ENCODE data around the gene TTC32. TPM values are rescaled to one million over a fixed set of nuclear protein-coding genes. Genes with fewer than 3 reads are reported as not detected.
"Not testable (repeated sequence)": the region's sequence is repeated elsewhere in the genome, so short reads cannot be mapped to it uniquely, and the experiment has no call there.

Gene TTC32
- total and polyA plus RNA-seq, 7 donors, result 3.7 to 22.1 (median 6.8) TPM

DNA sequence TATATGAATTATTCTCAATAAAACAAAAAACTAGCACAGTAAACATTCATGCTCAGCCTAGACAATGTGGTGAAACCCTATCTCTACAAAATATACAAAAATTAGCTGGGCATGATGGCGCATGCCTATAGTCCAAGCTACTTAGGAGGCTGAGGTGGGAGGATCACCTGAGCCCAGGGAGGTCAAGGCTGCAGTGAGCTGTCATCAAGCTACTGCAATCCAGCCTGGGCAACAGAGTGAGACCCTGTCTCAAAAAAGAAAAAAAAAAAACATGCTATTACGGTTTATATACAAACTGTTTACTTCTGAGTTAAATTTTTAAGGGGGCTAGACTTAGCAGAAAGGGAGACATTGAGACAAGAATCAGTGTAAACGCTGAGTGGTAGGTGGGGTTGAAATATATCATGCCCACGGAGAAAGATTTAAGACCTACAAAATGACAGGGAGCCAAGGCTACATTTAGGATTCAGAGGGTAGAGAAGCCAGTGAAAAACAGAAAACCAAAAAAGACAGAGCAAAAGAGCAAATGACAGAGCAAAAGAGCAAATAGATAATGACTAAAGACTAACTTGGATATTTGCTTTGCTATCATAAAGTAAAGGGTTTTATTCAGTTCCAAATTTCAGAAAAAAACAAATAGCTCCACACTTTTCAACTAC, 7.5 kb downstream of the TTC32 start:
- TF ChIP-seq, protein P1, sequence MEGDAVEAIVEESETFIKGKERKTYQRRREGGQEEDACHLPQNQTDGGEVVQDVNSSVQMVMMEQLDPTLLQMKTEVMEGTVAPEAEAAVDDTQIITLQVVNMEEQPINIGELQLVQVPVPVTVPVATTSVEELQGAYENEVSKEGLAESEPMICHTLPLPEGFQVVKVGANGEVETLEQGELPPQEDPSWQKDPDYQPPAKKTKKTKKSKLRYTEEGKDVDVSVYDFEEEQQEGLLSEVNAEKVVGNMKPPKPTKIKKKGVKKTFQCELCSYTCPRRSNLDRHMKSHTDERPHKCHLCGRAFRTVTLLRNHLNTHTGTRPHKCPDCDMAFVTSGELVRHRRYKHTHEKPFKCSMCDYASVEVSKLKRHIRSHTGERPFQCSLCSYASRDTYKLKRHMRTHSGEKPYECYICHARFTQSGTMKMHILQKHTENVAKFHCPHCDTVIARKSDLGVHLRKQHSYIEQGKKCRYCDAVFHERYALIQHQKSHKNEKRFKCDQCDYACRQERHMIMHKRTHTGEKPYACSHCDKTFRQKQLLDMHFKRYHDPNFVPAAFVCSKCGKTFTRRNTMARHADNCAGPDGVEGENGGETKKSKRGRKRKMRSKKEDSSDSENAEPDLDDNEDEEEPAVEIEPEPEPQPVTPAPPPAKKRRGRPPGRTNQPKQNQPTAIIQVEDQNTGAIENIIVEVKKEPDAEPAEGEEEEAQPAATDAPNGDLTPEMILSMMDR (IDR thresholded peaks at IDR 0.05), result no peak
- no peak overlapping the region for H3K27ac ChIP-seq
- WGBS, 3 donors, result 82 to 90% (median 86%) methylated on average over 4 of the region's 4 CpGs
- H3K27me3 ChIP-seq (ENCODE audit: insufficient read depth in 3 of 3, low read length in 2 of 3), result no peaks in the 10 kb centered on the region
- H3K4me3 ChIP-seq, result no peak overlapping the region
- DNase-seq (no peak), ATAC-seq (no peak)
- H3K4me1 ChIP-seq, result peaks cover 30% of the 10 kb centered on the region
- H3K9me3 ChIP-seq, result no peaks in the 10 kb centered on the region
- H3K36me3 ChIP-seq (ENCODE audit: insufficient read depth in 1 of 2, low read depth in 1 of 2), result no peaks in the 10 kb centered on the region
- intact Hi-C loops (cut with DNase I), result no loop called here

DNA sequence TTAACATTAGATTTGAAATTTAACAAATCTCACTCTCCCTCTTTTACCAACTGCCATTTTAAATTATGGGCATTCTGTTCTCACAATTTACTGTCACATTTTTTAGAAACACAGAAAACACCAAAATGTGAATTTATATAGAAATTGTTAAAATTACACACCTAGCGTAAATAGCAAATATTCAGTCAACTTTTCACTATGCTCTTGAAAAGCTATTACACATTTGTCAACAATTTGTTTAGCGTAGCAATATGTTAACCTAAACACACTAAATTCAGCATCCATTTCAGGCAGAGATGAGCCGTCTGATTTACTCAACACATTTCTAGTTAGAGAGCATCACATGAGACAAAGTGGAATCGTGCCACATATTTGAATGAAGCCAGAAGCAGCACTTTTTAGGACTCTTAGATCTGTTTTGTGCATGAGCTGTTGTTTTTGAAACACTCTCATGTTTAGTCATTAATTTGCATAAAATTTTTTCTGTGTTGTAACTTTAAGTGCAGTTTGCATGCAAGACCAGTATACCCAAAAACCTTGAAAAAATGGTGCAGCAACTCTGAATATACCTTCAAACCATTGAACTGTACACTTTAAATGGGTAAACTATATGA, 8.2 kb downstream of the TTC32 start:
- WGBS, 3 donors, result 81 to 92% (median 83%) methylated on average over 4 of the region's 4 CpGs
- Histone ChIP-seq H3K36me3 (ENCODE audit: insufficient read depth in 1 of 2, low read depth in 1 of 2) (no peaks in the 10 kb centered on the region), H3K27ac (no peak overlapping the region), H3K9me3 (no peaks in the 10 kb centered on the region), H3K4me1 (peaks cover 24% of the 10 kb centered on the region), H3K4me3 (no peak overlapping the region), H3K27me3 (ENCODE audit: insufficient read depth in 3 of 3, low read length in 2 of 3) (no peaks in the 10 kb centered on the region)
- DNase-seq (no peak), ATAC-seq (no peak)
- TF ChIP-seq, protein P1 (IDR thresholded peaks at IDR 0.05), result no peak
- intact Hi-C loops (cut with DNase I), result no loop called here

DNA sequence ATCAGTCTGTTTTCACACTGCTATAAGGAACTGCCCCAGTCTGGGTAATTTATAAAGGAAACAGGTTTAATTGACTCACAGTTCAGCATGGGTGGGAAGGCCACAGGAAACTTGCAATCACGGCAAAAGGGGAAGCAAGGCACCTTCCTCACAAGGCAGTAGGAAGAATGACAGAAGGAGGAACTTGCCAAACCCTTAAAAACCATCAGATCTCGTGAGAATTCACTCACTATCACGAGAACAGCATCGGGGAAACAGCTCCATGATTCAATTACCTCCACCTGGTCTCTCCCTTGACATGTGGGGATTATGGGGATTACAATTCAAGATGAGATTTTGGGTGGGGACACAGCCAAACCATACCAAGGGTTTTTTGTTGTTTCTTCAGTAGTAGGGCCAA, 9.8 kb downstream of the TTC32 start:
- DNase-seq; H3K27ac ChIP-seq; H3K9me3 ChIP-seq; intact Hi-C loops (cut with DNase I); H3K4me3 ChIP-seq; H3K36me3 ChIP-seq (ENCODE audit: insufficient read depth in 1 of 2, low read depth in 1 of 2); H3K4me1 ChIP-seq; ATAC-seq; H3K27me3 ChIP-seq (ENCODE audit: insufficient read depth in 3 of 3, low read length in 2 of 3): not testable (repeated sequence)
- WGBS, 3 donors, result 45 to 47% (median 46%) methylated on average over 4 of the region's 4 CpGs

DNA sequence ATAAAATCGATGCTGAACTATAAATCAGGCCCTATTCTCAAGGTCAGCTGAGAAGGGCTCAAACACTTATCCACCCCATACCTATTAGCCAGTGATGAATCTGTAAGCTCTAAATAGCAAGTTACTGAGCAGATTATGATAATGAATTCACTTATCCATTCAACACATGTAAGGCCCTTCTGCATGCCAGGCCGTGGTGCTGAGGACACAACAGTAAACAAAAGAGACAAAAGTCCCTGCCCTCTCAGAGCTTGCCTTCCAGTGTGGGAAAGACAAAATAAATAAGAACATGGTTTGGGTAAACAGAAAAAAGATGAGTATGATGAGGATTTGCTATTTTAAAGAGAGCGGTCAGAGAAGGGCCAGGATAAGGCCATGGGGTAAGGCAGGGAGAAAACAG, 11.7 kb downstream of the TTC32 start:
- 80 to 87% (median 82%) methylated on average over 3 of the region's 3 CpGs for WGBS, 3 donors

DNA sequence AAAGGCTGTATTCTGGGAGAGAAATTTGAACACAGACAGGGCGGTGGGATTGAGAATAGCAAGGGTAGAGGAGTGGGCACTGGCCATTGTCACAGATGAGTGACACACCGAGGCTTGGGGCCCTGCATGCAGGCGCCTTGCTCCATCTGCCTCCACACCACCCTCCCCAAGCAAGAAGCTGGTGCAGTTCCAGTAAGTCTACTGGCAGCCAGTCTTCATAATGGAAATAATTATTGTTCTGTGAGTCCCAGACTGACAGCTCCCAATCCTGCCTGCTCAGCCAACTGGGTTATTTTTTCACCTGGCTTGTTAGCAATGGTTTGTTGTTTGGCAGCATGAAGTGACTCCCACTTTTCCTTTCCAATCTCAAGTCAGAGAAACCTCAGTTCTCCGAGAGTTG, 13.0 kb downstream of the TTC32 start:
- H3K4me1 ChIP-seq, result no peaks in the 10 kb centered on the region
- no peak overlapping the region for H3K4me3 ChIP-seq
- TF ChIP-seq, protein P1 (IDR thresholded peaks at IDR 0.05), result no peak
- no peaks in the 10 kb centered on the region for H3K9me3 ChIP-seq
- intact Hi-C loops (cut with DNase I), result no loop called here
- H3K27ac ChIP-seq, result no peak overlapping the region
- WGBS, 3 donors, result 83 to 87% (median 86%) methylated on average over 4 of the region's 4 CpGs
- H3K27me3 ChIP-seq (ENCODE audit: insufficient read depth in 3 of 3, low read length in 2 of 3), result no peaks in the 10 kb centered on the region
- H3K36me3 ChIP-seq (ENCODE audit: insufficient read depth in 1 of 2, low read depth in 1 of 2), result no peaks in the 10 kb centered on the region
- DNase-seq (no peak), ATAC-seq (peak in 2 of 4 donors; percentile 21 to 35)

More for the DNA sequence above, 11.7 kb downstream of the TTC32 start:
- H3K4me1 ChIP-seq, result no peaks in the 10 kb centered on the region
- no peak overlapping the region for H3K4me3 ChIP-seq
- no peaks in the 10 kb centered on the region for H3K36me3 ChIP-seq (ENCODE audit: insufficient read depth in 1 of 2, low read depth in 1 of 2)
- H3K27me3 ChIP-seq (ENCODE audit: insufficient read depth in 3 of 3, low read length in 2 of 3), result no peaks in the 10 kb centered on the region
- TF ChIP-seq, protein P1 (IDR thresholded peaks at IDR 0.05), result no peak
- intact Hi-C loops (cut with DNase I), result no loop called here
- H3K27ac ChIP-seq, result no peak overlapping the region
- ATAC-seq (no peak), DNase-seq (no peak)
- H3K9me3 ChIP-seq, result no peaks in the 10 kb centered on the region

Measured in psoas muscle (tissue), 8 donors.